Measurements from ENCODE around the gene APPBP2. TPM values are rescaled to one million over a fixed set of nuclear protein-coding genes. Genes with fewer than 3 reads are reported as not detected.

The APPBP2 gene
- total RNA-seq, 1 experiment from 2014 or later, result 32.5 TPM

DNA sequence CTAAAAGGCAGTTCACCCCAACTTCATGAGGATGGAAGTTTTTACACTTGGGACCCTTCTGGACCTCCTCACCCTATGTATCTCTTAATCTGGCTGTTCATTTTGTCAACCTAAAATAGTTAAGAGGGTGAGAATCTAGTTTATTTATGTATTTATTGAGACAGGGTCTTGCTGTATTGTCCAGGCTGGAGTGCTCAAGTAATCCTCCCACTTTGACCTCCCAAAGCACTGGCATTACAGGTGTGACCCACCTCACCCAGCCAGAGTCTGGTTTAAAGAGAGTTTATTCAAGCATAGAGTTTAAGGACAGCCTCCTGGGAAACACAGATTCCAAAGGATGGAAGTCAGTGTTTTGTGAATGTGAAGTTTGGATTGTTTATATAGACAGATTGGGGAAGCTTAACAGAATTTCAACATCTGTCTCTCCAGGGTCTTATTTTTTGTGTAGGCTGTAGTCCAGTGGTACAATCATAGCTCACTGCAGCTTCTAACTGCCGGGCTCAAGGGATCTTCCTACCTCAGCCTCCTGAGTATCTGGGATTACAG lies 8.0 kb upstream of the APPBP2 start:
- BruUV-seq (replicated peaks), result no TSS peak
- no peak for DNase-seq
- no peak overlapping the region for H3K4me3 ChIP-seq
- intact Hi-C loops (cut with micrococcal nuclease; ENCODE audit: unreplicated experiment), result no loop called here
- no peaks in the 10 kb centered on the region for H3K9me2 ChIP-seq (ENCODE audit: insufficient read depth)
- H3K4me2 ChIP-seq, result no peak overlapping the region
- no peaks in the 10 kb centered on the region for H3K9me3 ChIP-seq (ENCODE audit: insufficient read depth, low read depth)
- TF ChIP-seq EZH2 (IDR thresholded peaks at IDR 0.05; ENCODE audit: low read depth), result no peak
- TF ChIP-seq, protein P1, sequence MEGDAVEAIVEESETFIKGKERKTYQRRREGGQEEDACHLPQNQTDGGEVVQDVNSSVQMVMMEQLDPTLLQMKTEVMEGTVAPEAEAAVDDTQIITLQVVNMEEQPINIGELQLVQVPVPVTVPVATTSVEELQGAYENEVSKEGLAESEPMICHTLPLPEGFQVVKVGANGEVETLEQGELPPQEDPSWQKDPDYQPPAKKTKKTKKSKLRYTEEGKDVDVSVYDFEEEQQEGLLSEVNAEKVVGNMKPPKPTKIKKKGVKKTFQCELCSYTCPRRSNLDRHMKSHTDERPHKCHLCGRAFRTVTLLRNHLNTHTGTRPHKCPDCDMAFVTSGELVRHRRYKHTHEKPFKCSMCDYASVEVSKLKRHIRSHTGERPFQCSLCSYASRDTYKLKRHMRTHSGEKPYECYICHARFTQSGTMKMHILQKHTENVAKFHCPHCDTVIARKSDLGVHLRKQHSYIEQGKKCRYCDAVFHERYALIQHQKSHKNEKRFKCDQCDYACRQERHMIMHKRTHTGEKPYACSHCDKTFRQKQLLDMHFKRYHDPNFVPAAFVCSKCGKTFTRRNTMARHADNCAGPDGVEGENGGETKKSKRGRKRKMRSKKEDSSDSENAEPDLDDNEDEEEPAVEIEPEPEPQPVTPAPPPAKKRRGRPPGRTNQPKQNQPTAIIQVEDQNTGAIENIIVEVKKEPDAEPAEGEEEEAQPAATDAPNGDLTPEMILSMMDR (conservative IDR thresholded peaks at IDR 0.05), result no peak
- no peaks in the 10 kb centered on the region for H3K4me1 ChIP-seq (replicated peaks; ENCODE audit: insufficient read depth)
- no peaks in the 10 kb centered on the region for H4K20me1 ChIP-seq (ENCODE audit: insufficient read depth)
- no peak overlapping the region for H2AFZ ChIP-seq
- CTCF ChIA-PET, result no interaction called here
- no peaks in the 10 kb centered on the region for H3F3A ChIP-seq (ENCODE audit: insufficient read depth, low read depth)
- no peaks in the 10 kb centered on the region for H3K79me2 ChIP-seq (ENCODE audit: low read depth)
- H3K27ac ChIP-seq, result no peak overlapping the region
- POLR2A ChIA-PET (ENCODE audit: unreplicated experiment), result no interaction called here
- H3K27me3 ChIP-seq (ENCODE audit: insufficient read depth, low read depth), result no peaks in the 10 kb centered on the region
- H3K36me3 ChIP-seq (ENCODE audit: low read depth), result no peaks in the 10 kb centered on the region

DNA sequence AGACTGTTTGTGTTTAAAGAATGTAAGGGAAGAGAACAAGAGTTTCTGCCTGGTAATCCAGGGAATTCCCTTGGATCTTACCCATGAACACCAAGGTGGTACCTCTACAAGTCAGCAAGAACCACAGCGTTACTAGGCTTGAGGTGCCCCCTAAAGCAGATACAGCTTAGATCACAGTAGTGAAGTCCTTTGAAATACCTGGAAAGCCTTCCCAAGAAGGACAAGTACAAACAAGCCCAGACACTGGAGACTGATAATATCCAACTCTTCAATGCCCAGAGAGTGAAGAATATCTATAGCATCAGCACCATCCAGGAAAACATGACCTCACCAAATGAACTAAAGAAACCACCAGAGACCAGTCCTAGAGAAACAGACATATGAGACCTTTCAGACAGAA lies 3.8 kb upstream of the APPBP2 start:
- DNase-seq, result no peak
- Histone ChIP-seq H3K4me3 (no peak overlapping the region), H3K4me1 (replicated peaks; ENCODE audit: insufficient read depth) (no peaks in the 10 kb centered on the region), H3K9me2 (ENCODE audit: insufficient read depth) (no peaks in the 10 kb centered on the region), H3K27ac (no peak overlapping the region), H3K79me2 (ENCODE audit: low read depth) (peaks cover 24% of the 10 kb centered on the region), H3K9me3 (ENCODE audit: insufficient read depth, low read depth) (no peaks in the 10 kb centered on the region), H3K27me3 (ENCODE audit: insufficient read depth, low read depth) (no peaks in the 10 kb centered on the region), H2AFZ (no peak overlapping the region), H3K36me3 (ENCODE audit: low read depth) (no peaks in the 10 kb centered on the region), H4K20me1 (ENCODE audit: insufficient read depth) (no peaks in the 10 kb centered on the region), H3F3A (ENCODE audit: insufficient read depth, low read depth) (no peaks in the 10 kb centered on the region), H3K4me2 (no peak overlapping the region)
- intact Hi-C loops (cut with micrococcal nuclease; ENCODE audit: unreplicated experiment), result loop anchor here (5.0 kb wide), 1 partner anchor 72 kb away; the partner anchor contains the start of gene PPM1D
- BruUV-seq (replicated peaks), result no TSS peak
- CTCF ChIA-PET, result no interaction called here
- POLR2A ChIA-PET (ENCODE audit: unreplicated experiment), result interaction anchor here (0.6 kb wide), 1 partner anchor 62 kb away, joined by 5 read pairs; no protein-coding TSS in a partner anchor
- TF ChIP-seq, protein P1 (conservative IDR thresholded peaks at IDR 0.05), result no peak
- TF ChIP-seq EZH2 (IDR thresholded peaks at IDR 0.05; ENCODE audit: low read depth), result no peak

DNA sequence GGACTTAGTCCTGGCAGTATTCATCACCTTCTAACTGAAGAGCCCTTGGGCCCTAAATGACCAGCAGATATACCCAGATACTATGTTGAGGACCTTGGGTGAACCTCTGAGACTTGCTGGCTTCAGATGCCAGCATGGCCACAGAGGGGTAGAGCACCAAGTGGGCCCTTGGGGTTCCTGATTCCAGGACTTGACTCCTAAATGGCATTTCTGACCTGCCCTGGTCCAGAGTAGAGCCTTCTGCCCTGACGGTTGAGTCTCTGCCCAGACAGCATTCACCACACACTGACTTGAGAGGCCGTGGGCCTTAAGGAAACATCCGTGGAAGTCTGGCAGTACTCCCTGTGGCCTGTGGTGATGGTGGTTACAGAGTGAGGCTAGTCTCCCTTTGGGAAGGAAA lies 2.8 kb upstream of the APPBP2 start:
- no peak for TF ChIP-seq EZH2 (IDR thresholded peaks at IDR 0.05; ENCODE audit: low read depth)
- TF ChIP-seq, protein P1 (conservative IDR thresholded peaks at IDR 0.05), result no peak

More for the DNA sequence above, 2.8 kb upstream of the APPBP2 start:
- Histone ChIP-seq H3K27me3 (ENCODE audit: insufficient read depth, low read depth) (no peaks in the 10 kb centered on the region), H3K9me2 (ENCODE audit: insufficient read depth) (no peaks in the 10 kb centered on the region), H3K4me3 (no peak overlapping the region), H4K20me1 (ENCODE audit: insufficient read depth) (peaks cover 5% of the 10 kb centered on the region), H3K36me3 (ENCODE audit: low read depth) (no peaks in the 10 kb centered on the region), H3F3A (ENCODE audit: insufficient read depth, low read depth) (no peaks in the 10 kb centered on the region), H3K27ac (no peak overlapping the region), H3K9me3 (ENCODE audit: insufficient read depth, low read depth) (no peaks in the 10 kb centered on the region), H2AFZ (no peak overlapping the region), H3K79me2 (ENCODE audit: low read depth) (peaks cover 33% of the 10 kb centered on the region), H3K4me2 (no peak overlapping the region), H3K4me1 (replicated peaks; ENCODE audit: insufficient read depth) (peaks cover 5% of the 10 kb centered on the region)
- POLR2A ChIA-PET (ENCODE audit: unreplicated experiment), result interaction anchor here (0.6 kb wide), 1 partner anchor 633 kb away, joined by 3 read pairs; no protein-coding TSS in a partner anchor
- no peak for DNase-seq
- CTCF ChIA-PET, result no interaction called here
- intact Hi-C loops (cut with micrococcal nuclease; ENCODE audit: unreplicated experiment), result loop anchor here (5.0 kb wide), 1 partner anchor 73 kb away; the partner anchor contains the start of gene PPM1D
- BruUV-seq (replicated peaks), result no TSS peak

All from PC-9 (cell line).